Anterior cingulate cortex (tissue), 58 donors: ENCODE data around the gene CEP290.
"Not testable (repeated sequence)": the region's sequence is repeated elsewhere in the genome, so short reads cannot be mapped to it uniquely, and the experiment has no call there.

Experiments
- DNase-seq, 58 donors: peaks; one replicate each; lab custom pipeline; 2025; lab: John Stamatoyannopoulos, UW

The CEP290 gene

GRCh38 chr12:88145567-88146505, 3.9 kb upstream of the CEP290 start:
- DNase-seq: no peak

GRCh38 chr12:88144546-88145468, 2.9 kb upstream of the CEP290 start:
- no peak for DNase-seq

- no peak for DNase-seq
Measured at GRCh38 chr12:88144037-88144436, 2.1 kb upstream of the CEP290 start.

GRCh38 chr12:88142610-88142991, 713 bp upstream of the CEP290 start:
- DNase-seq: peak in 24 of 58 donors; percentile 13 to 49 (median 32)

- no peak for DNase-seq
Measured at GRCh38 chr12:88141425-88141773, 489 bp downstream of the CEP290 start.

GRCh38 chr12:88139711-88140110, 2.2 kb downstream of the CEP290 start:
- DNase-seq: not testable (repeated sequence)

GRCh38 chr12:88133181-88133580, 8.7 kb downstream of the CEP290 start:
- DNase-seq: not testable (repeated sequence)

- DNase-seq: no peak
Measured at GRCh38 chr12:88132392-88132791, 9.5 kb downstream of the CEP290 start.

GRCh38 chr12:88127855-88128254, 14.0 kb downstream of the CEP290 start:
- DNase-seq: no peak

- no peak for DNase-seq
Measured at GRCh38 chr12:88127099-88127498, 14.8 kb downstream of the CEP290 start.

GRCh38 chr12:88122666-88123065, 19.2 kb downstream of the CEP290 start:
- no peak for DNase-seq

GRCh38 chr12:88113871-88114270, 28.0 kb downstream of the CEP290 start:
- no peak for DNase-seq

GRCh38 chr12:88111074-88111652, 30.7 kb downstream of the CEP290 start:
- DNase-seq: no peak

- DNase-seq: no peak
Measured at GRCh38 chr12:88108021-88108420, 33.9 kb downstream of the CEP290 start.

GRCh38 chr12:88093573-88093972, 48.3 kb downstream of the CEP290 start:
- DNase-seq: no peak

- no peak for DNase-seq
Measured at GRCh38 chr12:88092771-88093170, 49.1 kb downstream of the CEP290 start.

GRCh38 chr12:88084210-88084609, 57.7 kb downstream of the CEP290 start:
- no peak for DNase-seq

- DNase-seq: no peak
Measured at GRCh38 chr12:88083634-88084033, 58.3 kb downstream of the CEP290 start.

- no peak for DNase-seq
Measured at GRCh38 chr12:88081247-88081646, 60.6 kb downstream of the CEP290 start.

- DNase-seq: no peak
Measured at GRCh38 chr12:88067301-88067700, 74.6 kb downstream of the CEP290 start.

GRCh38 chr12:88063375-88063774, 78.5 kb downstream of the CEP290 start:
- DNase-seq: no peak
